ENCODE measurements around the gene NLRP1.
"Not testable (repeated sequence)": the region's sequence is repeated elsewhere in the genome, so short reads cannot be mapped to it uniquely, and the experiment has no call there.

The NLRP1 gene

DNA sequence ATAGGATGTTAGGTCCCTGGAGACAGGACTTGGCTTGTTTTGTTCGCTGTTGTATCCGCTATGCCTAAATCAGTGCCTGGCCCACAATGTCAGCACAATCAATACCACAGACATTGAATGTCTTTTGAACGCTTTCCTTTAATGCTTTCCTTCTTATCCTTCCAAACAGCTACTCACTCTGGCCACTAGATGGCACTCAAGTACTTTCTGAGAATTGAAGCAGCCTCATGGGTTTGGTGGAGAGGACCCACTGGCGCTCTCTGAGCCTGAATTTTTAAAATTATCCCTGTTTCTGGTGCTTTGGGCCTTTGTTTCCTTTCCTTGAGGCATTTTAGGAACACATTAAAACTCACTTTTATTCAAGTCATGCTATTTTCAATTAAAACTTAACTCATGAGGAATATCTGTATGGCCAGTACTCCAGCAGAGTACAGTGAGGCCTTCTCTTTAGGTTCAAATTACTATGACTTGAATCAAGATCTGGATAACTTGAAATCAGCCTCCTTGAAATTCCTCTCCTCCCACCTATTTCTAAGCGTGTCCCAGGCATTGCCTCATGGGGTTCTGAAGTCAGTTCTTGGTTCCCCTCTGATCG lies 3.2 kb upstream of the NLRP1 start:
- DNase-seq, result peak in 22 of 51 donors; percentile 11 to 84 (median 30)

DNA sequence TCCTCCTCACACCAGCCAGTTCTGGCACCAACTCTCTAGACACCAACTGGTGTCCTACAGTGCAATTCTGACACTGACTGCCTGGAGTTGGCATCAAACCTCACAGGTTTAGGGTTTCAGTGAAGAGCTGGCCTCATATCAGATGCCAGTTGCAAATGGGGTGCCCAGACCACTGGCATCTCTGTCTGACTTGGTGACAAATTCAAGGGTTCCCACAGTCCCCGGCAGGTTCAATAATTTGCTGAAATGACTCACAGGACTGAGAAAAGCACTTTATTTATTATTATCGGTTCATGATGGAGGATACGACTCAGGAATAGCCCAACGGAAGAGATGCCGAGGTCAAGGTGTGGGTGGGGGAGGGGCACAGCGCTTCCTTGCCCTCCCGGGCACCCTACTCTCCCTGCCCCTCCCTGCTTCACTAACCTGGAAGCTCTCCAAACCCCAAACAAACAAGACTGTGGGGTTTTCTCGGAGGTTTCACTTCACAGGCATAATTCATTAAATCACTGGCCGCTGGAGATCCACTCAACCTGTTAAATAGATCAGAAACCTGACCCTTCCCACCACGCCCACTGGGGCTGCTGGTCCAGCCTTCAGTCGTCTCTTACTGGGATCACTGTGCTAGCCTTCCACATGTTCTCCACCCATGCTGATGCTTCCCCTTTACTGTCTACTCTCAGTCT lies 1.7 kb upstream of the NLRP1 start:
- no peak for DNase-seq

DNA sequence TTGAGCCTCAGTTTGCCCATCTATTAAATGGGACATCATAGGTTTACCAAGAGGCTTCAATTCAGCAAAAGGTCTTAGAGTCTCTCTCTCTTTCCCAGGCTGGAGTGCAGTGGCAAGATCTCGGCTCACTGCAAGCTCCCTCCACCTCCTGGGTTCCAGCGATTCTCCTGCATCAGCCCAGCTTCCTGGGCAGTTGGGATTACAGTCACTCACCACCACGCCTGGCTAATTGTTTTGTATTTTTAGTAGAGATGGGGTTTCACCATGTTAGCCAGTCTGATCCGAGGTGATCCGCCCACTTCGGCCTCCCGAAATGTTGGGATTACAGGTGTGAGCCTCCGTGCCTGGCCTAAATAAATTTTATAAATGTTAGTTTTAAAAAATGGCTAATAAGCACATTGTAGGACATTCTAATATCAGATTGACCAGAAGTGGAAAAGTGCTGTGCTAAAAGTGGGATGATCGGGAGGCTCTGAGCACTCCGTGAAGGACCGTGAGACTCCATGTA lies 1.0 kb upstream of the NLRP1 start:
- no peak for DNase-seq

DNA sequence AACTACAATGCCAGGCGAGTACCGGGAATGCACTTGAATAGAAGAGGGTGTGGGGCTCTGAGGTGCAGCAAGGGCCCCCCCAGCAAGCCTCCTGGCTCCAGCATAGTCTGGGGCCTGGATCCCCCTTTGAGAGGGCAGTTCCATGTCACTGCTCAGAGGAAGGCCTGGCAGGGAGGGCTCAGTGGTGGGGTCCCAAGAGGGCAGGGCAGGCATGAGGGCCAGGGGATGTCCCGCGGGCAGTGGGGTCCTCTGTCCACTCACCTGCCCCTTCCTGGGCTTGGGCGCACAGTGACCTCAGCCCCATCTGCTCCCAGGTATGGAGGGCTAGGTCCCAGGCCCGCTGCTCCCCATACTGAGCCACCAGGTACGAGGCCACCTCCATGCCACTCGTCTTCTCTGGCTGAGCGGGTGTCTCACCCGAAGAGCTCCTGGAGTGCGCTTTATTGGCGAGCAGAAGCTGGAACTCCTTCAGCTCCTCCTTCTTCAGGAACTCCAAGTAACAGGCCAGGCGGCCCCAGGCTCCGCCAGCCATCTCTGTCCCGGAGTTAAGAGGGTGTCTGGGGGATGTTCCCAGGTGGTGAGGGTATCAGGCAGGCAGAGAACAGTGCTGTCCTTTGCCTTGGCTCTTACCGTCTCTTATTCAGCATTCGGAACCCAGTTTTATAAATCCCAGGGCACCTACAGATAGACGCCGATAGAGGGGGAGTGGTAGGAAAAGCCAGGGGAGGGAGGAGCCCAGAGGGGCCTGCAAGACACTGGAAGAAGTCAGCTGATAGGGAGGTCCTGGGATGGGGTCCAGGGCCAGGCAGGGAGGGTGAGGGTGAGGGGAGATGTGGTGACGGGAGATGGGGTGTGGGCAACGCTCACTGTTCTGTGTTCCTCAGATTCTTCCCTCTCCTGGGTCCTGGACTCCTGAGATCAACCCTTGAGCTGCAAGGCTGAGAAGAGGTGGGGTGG lies 605 bp downstream of the NLRP1 start:
- no peak for DNase-seq

DNA sequence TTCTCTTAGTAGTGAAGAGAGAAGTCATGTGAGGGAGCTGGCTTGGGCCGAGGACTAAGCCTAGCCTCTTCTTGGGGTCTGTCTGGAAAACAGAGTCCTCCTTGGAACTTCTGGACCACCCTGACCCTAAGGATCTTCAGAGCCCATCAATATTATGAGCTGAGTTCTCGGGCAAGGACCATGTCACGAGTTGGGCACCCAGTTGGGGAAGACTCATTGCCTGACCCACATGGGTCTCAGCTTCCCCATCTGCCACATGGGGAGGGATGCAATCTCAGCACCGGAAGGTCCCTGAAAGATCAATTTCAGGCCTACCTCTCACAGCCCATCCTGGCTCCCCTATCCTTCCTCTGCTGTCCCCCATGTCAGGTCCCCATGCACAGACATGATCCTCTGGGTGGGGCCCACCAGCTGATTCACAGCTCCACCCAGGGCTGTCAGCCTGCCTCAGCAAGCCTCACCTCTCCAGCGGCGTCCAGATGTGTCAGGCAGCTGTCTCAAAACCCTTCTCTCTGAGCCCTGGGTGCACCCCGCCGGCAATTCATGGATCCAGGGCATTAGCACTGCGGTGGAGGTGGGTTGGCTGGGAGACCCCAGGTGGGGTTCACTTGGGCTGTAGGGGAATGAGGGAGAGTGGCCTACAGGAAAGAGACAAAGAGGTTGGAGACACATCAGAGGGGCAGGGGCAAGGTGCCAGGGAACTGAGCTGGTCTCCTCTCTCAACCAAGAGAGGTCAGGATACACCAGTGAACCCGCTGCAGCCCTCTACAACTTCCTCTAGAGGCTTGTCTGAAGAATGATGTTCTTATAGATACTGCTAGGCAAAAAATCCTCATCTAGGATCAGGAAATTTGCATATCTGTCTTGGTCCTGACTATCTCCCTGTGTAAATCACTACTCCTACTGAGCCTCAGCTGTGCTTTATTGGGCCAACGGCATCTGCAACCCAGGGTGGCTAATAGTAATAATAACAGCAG lies 1.8 kb downstream of the NLRP1 start:
- no peak for DNase-seq

DNA sequence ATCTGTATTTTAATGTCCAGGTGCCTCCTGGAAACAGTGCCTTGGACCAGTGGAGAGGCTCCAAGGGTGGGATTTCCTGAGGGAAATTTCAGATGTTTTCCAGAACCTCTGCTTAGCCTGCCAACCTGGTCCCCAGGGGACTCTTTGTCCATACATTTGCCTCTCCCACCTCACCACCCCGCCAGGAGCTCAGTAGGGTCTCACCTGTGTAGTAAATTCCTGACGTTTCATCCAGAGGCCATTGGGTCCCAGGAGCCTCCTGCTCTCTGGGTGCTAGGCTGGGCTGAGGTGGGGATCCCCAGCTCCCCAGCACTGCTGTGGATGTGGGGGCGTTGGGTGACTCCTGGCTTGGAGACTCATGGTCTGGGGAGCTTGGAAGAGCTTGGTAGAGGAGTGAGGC lies 2.7 kb downstream of the NLRP1 start:
- no peak for DNase-seq

DNA sequence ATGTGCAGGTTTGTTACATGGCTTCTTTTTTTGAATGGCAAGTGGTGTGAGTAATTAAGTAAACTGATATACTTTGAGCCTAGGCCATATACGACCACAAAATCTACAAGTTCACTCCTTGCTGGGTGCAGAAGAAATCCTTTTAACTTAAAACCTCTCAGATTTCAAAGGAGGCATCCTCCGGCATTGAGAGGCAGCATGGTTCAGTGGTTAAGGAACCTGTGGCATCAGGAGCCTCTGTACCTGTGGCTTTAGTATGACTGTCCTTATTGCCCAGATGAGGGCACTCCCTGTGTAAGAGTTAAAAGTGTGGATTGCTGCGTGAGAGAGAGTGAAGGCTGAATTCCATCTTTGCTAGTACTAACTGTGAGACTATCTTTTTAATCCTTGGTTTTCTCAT lies 3.3 kb downstream of the NLRP1 start:
- no peak for DNase-seq

DNA sequence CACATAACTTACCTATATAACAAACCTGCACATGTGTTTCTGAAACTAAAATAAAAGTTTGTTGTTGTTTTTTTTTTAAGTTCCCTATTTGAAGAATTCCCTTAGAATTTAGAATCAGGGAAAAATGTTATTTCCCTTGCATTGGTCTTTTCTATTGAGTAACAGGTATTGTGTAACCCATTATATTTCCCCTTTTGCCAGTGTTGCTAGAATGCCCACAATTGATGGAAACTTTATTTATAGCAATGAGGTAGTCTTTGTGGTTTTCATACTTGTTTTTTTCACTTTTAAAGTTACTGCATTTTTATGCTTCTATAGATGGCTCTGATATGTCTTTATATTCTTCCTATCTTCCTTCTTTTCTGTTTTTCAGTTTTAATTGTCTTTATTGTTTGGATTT lies 3.9 kb downstream of the NLRP1 start:
- no peak for DNase-seq

DNA sequence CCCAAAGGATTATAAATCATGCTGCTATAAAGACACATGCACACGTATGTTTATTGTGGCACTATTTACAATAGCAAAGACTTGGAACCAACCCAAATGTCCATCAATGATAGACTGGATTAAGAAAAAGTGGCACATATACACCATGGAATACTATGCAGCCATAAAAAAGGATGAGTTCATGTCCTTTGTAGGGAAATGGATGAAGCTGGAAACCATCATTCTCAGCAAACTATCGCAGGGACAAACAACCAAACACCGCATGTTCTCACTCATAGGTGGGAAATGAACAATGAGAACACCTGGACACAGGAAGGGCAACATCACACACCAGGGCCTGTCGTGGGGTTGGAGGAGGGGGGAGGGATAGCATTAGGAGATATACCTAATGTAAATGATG lies 5.5 kb downstream of the NLRP1 start:
- DNase-seq, result not testable (repeated sequence)

DNA sequence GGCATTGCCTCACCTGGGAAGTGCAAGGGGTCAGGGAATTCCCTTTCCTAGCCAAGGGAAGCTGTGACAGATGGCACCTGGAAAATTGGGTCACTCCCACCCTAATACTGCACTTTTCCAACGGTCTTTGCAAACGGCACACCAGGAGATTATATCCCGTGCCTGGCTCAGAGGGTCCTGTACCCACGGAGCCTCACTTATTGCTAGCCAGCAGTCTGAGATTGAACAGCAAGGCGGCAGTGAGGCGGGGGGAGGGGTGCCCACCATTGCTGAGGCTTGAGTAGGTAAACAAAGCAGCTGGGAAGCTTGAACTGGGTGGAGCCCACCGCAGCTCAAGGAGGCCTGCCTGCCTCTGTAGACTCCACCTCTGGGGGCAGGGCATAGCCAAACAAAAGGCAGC lies 11.3 kb downstream of the NLRP1 start:
- DNase-seq, result not testable (repeated sequence)

DNA sequence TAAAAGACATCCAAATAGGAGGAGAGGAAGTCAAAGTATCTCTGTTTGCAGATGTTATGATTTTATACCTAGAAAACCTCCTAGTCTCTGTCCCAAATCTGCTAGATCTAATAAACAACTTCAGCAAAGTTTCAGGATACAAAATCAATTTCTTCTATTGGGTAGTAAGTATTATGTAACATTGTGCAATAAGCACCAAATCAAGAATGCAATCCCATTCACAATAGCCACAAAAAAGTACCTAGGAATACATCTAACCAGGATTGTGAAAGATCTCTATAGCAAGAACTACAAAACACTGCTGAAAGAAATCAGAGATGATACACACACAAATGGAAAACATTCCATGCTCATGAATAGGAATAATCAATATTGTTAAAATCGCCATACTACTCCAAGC lies 13.0 kb downstream of the NLRP1 start:
- DNase-seq, result no peak

DNA sequence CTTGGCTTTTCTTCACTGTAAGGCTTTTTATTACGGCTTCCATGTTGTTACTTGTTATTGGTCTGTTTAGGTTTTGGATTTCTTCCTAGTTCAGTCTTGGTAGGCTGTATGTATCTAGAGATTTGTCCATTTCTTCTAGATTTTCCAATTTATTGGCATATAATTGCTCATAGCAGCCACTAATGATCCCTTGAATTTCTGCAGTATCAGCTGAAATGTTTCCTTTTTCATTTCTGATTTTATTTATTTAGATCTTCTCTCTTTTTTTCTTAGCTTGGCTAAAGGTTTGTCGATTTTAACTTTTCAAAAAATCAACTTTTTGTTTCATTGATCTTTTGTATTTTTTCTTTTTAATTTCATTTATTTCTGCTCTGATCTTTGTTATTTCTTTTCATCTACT lies 18.5 kb downstream of the NLRP1 start:
- no peak for DNase-seq

DNA sequence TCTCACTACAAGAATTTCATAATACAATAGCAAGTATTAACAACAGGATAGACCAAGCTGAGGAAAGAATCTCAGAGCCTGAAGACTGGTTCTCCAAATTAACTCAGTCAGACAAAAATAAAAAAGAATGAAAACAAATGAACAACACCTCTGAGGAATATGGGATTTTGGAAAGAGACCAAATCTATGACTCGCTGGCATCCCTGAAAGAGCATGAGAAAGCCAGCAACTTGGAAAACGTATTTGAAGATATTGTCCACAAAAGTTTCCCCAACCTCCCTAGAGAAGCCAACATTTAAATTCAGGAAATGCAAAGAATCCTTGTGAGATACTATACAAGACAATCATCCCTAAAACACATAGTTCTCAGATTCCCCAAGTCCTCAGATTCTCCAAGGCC lies 20.9 kb downstream of the NLRP1 start:
- no peak for DNase-seq

DNA sequence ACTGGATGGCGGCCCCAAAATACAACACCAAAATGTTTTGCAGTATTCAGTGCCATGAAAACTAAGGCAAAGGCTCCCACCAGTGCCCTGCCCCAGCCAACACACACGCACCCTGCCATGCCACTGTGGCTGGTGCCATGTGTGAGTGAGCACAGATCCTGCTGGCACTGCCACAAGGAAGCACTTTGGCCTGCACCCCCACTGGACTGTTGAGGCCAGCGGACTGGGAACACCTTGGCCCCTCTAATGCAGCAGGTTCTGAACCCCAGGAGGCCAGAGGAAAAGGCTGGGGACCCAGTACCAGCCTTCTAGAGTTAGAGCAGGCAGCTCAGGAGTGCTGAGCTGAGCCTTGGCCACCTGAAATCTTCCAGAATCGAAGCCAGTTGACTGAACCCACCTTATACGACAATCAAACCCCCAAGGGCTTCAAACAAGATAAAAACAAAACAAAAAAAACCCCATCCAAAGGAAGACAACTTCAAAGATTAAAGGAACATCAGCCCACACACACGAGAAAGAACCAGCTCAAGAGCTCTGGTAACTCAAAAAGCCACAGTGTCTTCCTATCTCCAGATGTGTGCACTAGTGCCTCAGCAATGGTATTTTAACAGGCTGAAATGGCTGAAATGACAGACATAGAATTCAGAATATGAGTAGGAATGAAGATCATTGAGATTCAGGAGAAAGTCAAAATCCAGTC lies 21.5 kb downstream of the NLRP1 start:
- no peak for DNase-seq

DNA sequence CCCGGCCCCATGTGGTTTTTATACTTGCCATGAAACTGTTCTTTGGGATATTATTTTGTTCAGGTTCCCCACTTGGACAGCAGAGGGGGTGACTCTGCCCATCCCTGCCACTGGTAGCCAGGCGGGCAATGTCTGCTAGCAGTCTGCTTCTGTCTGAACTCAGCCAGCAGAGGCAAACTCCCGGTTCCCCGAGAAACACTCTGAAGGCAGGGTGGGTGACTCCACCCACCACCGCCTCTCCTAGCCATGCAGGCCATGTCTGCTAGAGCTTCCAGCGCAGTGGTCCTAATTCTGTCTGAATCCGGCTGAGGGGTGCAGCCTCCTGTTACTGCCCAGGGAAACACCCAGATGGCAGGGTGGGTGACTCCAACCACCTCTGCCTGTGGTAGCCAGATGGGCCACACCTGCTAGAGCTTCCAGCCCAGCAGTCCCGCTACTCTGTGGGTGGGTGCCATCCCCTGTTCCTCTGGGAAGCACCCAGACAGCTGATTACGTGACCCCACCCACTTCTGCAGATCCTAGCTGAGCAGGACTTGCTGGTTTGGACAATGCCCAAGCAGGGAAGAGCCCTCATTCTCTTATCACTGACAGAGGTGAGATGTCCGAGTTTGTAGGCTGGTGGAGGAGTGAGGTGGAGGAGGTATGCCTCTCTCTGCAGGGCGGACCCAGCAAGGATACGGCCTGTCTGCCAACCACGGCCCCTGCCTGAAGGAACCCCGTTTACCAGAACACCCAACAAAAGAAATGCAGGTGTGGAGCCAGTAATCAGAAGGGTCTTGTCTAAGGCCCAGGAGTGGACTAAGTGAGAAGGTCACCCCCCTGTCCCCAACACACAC lies 22.4 kb downstream of the NLRP1 start:
- DNase-seq, result no peak

DNA sequence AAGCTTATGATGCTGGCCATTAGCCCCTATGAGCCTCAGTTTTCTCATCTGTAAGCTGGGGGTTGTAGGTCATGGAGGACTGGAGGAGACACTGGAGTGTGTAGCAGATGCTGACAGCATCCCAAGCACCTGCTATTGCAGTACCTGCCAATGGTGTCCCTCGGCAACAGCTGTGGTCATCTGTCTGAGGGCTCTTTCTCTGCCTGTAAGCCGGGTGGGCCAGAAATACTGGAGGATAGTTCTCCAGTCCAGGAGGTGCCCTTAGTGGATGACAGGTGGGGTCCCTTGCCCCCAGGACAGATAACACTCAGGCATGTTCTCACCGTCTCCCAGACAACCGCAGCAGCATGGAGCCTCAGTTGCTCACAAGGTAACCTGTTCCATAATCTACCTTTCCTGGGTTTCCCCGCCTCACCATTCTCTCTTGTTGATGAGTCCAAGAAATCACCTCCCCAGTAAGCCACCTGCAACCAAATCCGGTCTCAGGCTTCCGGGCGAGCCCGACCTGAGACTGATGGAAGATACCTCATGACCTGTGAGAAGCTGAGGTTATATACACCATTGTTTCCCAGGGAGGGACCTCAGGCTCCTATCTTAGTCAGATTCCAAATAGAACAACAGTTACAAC lies 23.8 kb downstream of the NLRP1 start:
- DNase-seq, result no peak

DNA sequence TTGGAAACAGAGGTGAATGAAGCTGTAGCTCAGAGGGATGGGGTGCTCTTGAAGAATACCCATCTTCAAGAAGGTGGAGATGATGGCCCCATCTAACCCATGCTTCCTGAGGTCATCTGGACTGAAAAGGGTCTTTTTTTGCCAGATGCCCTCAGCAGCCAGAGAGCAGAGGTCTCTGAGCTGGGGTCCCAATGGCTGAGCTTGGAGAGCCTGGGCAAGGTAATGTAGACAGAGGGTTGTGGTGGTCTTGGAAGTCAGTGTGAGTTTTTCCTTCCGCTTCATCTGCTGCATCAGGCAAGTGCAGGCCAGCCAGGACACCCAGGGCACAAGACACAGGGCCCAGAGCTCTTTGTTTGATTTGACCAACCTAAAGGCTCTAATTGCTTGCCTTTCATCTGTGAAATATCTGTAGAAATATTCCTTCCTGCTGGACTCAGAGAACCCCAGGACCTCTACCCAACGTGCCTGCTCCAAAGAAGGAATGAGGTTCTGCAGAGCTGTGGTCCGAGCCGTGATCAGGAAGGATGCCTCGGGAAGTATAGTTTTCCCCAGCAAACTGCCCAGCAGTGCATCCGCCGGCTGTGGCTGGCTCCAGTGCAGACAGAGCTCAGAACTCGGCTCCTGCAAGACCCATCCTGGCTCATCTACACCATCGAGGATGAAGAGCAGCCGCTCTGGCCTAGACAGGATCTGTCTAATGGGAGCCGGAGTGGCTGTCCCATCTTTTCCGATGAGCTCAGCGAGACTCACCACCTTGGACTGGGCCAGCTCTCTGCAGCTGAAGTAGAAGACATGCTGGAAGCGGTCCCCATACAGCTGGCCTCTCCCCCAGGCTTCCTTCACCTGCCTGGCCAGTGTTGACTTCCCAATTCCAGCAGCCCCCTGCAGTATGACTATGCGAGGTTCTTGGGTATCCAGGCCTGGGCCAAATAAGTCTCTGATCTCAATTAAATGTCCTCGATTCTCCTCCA lies 25.2 kb downstream of the NLRP1 start:
- no peak for DNase-seq

DNA sequence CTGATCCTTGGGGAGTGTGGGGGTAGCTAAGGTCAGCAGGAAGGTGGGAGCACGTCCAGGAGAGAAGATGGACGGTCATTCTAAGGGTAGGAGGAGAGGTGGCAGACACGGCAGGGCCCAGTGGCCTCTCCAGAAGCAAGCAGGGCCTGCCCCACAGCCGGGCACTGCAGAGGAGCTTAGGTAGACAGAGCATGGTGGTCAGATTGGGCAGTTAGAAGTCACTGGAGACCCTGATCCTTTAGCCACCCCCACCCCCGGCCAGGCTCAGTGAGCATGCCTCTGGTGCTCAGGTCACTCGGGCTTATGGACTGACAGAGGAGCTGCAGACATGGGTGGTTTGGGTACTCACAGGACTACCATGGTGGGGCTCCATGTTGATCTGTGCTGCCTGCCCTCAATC lies 26.3 kb downstream of the NLRP1 start:
- no peak for DNase-seq

Data from hypothalamus (tissue), 51 donors.